ENCODE data around the gene UNKL.
"Not testable (repeated sequence)": the region's sequence is repeated elsewhere in the genome, so short reads cannot be mapped to it uniquely, and the experiment has no call there.

Gene UNKL

DNA sequence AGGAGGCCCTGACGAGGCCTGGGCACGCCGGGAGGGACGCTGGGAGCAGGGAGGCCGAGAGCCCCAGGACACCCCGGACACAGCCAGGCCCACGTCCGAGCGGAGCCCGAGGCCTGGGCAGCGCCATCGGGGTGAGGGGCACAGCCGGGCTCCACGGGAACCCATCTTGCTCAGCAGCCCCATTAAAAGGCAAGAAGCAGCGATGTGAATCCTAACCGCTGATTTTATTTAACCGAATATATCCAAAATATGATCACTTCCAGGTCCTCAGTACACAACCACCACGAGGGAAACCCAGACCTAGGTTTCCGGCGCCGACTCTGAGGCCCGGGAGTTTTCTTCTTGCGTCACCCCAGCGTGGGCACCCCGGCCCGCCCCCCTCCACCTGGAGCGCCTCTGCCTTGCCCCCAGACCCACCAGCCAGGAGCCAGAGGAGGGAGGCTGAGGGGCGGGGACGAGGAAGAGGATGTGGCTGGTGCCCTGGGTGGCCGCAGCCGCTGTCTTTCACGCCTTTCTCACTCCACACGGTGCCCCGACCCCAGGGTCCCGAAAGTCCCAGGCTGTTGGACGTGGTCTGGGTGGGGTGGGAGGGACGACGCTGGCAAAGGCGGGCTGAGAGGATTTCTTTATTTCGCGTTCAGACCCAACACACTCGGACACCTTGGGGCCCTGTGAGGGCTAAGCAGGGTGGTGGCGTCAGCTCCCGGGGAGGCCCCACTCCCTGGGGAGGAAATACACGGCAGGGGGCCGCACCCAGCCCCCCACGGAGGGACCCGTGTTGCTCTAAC is 30.4 kb upstream of the UNKL start:
- DNase-seq, result no peak

DNA sequence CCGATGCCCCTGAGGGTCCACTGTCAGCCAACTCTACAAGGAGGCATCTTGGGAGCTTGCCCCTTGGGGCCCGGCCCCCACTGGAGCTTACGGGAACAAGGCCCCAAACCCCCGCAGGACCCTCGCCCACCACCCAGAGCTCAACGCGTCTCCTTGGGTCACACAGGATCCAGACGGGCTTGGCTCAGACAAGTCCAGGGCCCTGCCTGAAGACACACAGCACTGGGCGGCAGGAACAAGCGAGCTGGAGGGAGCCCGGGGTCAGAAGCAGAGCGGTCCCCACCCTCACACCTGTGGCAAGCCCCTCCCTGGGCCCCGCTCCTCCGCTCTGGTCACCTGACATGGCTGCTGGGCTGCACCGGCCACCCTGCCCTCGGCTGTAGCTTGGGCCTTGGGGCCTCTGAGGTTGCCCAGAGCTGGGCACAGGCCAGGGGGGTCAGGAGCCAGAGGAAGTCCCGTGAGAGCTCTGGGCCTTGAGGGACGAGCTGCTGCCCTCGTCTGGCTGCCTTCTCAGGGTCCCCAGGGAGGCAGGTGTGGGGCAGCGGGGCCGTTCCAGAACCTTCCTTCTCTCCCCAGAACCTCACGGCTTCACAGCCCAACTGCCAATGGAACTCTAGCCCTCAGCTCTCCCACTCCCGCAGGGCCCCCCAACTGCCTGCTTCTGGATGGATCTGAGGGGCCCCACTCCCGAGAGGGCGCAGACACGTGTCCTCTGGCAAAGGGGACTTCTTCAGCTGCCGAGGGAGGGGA is 29.7 kb upstream of the UNKL start, which contains the start of gene CCDC154:
Gene CCDC154, minus strand, starts transcription at position 577 of the 750 bp plus-strand sequence. Its CDS starts 234 bp downstream, at position 343.
- no peak for DNase-seq

- no peak for DNase-seq
Measured at GRCh38 chr16:1443403-1443973, 29.0 kb upstream of the UNKL start.

DNA sequence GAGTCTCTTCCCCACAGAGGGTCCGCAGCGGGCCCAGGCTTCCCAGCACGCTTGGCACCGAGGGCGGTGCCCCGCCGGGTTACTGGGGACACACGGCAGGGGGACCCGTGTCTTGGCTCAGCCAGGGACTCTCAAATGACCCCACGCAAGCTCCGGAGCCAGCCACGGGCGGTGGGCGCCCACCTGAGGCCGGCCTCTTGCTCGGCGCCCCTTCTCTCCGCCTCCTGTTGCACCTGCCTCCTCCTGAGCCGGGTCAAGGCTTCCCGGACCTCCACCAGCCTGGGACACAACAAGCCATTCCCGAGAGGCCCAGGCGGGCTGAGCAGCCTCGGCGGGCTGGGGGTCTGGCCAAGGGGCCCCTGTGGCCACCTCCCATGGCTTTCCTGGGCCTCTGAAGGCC is 28.2 kb upstream of the UNKL start:
- no peak for DNase-seq

DNA sequence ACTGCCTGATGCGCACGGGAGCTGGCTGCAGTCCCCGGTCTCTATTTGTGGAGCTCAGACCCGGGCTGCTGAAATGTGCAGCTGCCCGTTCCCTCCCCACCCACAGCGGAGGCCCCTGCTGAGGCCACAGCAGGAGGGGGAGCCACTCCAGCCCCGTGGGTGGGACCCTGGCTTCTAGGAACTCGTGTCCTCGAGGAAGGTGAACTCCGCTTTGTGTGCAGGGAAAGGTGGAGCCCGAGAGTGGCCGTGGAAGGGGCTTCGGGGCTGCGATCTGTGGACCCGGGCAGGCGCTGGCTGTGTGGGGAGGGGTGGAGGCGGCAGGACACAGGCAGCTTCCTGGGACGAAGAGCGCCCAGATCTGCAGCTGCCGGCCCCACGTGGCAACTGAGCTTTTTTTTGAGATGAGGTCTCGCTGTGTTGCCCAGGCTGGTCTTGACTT is 26.9 kb upstream of the UNKL start:
- DNase-seq, result no peak

- not testable (repeated sequence) for DNase-seq
Measured at GRCh38 chr16:1439699-1440074, 25.2 kb upstream of the UNKL start.

GRCh38 chr16:1439058-1439698 is 24.7 kb upstream of the UNKL start:
- no peak for DNase-seq

GRCh38 chr16:1438229-1439057 is 23.9 kb upstream of the UNKL start:
- no peak for DNase-seq

DNA sequence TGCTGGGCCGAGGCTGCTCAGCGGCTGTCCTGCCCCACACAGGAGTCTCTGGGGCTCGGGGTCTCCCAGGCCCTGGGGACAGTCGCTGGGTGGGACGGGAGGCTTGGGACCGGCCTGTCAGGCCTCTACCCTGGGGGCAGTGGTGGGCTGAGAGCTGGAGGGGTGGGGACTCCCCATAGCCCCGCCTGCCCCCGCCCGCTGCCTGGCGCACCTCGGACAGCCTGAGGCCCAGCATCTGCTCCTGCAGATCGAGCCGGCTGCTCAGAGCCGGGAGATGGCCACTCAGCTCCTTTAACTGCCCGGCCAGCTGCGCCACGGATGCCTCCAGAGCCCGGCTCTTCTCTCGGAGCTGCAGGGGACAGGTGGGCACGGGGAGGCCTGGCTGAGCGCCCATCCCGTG is 23.1 kb upstream of the UNKL start:
- DNase-seq, result no peak

- no peak for DNase-seq
Measured at GRCh38 chr16:1436731-1437355, 22.3 kb upstream of the UNKL start.

- no peak for DNase-seq
Measured at GRCh38 chr16:1435921-1436697, 21.6 kb upstream of the UNKL start.

GRCh38 chr16:1434644-1435592 is 20.4 kb upstream of the UNKL start:
- DNase-seq, result no peak

DNA sequence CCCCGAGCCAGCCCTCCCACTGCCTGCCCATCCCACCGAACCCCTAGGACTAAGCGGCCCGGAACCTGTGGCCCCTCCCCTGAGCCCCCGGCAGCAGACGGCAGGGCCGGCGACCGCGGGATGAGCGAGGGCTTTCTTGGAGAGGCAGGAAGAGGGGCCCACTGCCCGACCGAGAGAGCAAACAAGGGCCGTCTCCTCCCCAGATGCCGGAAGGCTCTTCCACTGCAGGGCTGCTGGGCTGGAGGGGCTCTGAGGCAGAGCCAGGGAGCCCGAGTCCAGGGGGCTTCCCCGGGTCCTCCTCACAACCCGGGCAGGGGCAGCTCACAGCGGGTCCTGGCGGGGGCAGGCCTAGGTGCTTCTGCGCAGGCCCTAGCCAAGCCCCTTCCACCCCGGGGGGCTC is 19.3 kb upstream of the UNKL start:
- DNase-seq, result no peak

GRCh38 chr16:1433263-1433560 is 18.7 kb upstream of the UNKL start:
- DNase-seq, result no peak

DNA sequence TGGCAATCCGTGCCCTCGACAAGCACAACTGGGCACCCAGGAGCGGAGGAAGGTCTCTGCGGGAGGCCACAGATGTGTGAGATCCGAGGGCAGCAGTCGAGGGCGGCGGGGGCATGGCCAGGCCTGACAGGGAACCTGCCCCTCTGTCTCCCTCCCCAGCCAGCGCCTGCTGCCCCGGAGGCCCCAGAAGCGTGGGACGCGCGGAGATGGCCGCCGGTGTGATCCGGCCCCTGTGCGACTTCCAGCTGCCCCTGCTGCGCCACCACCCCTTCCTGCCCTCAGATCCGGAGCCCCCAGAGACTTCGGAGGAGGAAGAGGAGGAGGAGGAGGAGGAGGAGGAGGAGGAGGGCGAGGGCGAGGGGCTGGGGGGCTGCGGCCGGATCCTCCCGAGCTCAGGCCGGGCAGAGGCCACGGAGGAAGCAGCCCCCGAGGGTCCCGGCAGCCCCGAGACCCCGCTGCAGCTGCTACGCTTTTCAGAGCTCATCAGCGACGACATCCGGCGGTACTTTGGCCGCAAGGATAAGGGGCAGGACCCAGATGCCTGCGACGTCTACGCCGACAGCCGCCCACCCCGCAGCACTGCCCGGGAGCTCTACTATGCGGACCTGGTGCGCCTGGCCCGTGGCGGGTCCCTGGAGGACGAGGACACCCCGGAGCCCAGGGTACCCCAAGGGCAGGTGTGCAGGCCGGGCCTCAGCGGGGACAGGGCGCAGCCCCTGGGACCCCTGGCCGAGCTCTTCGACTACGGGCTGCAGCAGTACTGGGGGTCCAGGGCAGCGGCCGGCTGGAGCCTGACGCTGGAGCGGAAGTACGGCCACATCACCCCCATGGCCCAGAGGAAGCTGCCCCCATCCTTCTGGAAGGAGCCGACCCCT is 18.1 kb upstream of the UNKL start:
- DNase-seq, result peak; percentile 16

DNA sequence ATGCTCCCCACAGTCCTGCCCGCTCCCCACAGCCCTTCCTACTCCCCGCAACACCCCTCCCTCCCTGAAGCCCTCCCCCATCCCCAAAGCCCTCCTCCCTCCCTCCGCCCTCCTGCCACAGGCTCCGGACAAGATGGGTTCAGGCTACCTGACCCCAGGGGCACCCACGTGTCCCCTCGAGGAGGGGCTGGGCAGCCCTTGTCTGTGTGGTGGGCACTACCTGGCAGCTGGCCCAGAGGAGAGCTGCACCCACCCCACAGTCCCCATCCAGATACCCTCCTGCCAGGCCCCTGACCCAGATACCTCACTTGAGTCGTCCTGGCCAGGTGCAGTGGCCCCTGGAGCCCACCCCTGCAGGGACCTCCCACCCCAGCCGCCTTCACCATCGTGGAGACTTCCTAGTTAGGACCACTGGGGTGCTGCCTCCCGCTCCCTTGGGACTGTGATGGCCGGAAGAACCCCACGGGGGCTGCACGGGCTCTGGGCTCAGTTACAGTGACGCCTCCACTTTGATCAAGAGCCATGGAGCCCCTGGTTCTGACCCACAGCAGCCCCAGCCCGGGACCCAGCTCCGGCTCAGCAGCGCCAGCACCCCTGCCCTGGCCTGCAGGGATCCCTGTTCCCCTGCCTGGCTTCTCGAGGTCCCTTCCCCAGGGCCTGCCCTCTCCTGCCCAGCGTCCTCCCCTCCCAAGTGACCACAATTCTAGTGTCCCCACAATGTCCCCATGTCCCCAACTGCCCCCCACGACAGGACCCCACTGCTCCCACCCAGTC is 17.2 kb upstream of the UNKL start:
- no peak for DNase-seq

DNA sequence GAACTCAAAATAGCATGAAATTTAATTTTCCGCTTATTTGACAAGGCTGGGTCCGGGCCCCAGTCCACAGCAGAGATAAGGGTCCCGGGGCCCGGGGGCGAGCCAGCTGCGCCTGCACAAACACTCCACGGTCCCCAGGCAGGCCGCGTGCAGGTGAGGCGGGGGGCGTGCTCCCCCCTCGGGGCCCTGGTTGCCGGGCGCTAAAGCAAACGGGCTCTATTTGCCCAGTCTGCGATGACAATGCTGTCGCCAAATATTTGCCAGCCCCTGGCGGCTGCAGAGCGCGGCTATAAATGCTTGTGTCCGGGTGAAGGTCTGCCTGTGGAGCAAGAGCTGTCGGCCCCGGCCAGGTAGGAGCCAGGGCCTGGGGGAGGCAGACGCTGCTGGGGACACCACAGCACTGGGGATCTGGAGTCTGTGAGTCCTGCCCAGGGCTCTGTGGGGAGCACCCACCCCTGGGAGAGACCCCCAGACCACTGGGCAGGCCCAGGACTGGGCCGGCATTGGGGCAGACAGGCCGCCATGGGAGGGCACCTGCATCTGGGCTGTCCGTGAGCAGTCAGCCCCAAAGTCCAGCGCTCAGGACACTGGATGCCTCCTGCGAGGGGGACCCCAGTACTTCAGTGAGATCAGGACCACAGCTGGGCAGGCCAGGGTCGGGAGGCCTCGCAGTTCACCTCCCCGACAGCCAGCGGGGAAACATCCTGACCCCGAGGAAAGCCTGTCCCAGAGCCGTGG is 16.4 kb upstream of the UNKL start, which contains the start of gene PERCC1:
Gene PERCC1, plus strand, starts transcription at position 320 of the 738 bp plus-strand sequence. CDS start 1,516 bp downstream, outside the sequence.
- DNase-seq, result no peak

All from activated gamma-delta T cell treated with Interleukin-2 at 50 U/mL for 16 hours (primary cell).